ENCODE data around the gene FIGN. TPM values are rescaled to one million over a fixed set of nuclear protein-coding genes. Genes with fewer than 3 reads are reported as not detected.

The FIGN gene
- polyA plus RNA-seq, 1 experiment: 2.4 TPM

- CTCF ChIA-PET: no interaction called here
- POLR2A ChIA-PET: no interaction called here
- Histone ChIP-seq H3K27me3 (ENCODE audit: control insufficient read depth, insufficient read depth, low read length) (peaks cover 1% of the 10 kb centered on the region), H3K36me3 (ENCODE audit: control insufficient read depth, insufficient read depth, low read length) (no peaks in the 10 kb centered on the region), H3K4me3 (ENCODE audit: low read depth, low read length) (no peak overlapping the region)
- DNase-seq (ENCODE audit: low read depth): no peak
- TF ChIP-seq CTCF (IDR thresholded peaks at IDR 0.05; ENCODE audit: insufficient read depth, low read depth, low read length): no peak
These were observed 17.9 kb upstream of the FIGN start for GRCh38 chr2:163753726-163754125.

GRCh38 chr2:163752267-163752666 is 16.5 kb upstream of the FIGN start:
- TF ChIP-seq CTCF (IDR thresholded peaks at IDR 0.05; ENCODE audit: insufficient read depth, low read depth, low read length): no peak
- peaks cover 1% of the 10 kb centered on the region for H3K27me3 ChIP-seq (ENCODE audit: control insufficient read depth, insufficient read depth, low read length)
- POLR2A ChIA-PET: no interaction called here
- no peak for DNase-seq (ENCODE audit: low read depth)
- CTCF ChIA-PET: interaction anchor here (1.0 kb wide), 1 partner anchor 10 kb away, joined by 4 read pairs; no protein-coding TSS in a partner anchor
- no peaks in the 10 kb centered on the region for H3K36me3 ChIP-seq (ENCODE audit: control insufficient read depth, insufficient read depth, low read length)
- no peak overlapping the region for H3K4me3 ChIP-seq (ENCODE audit: low read depth, low read length)

GRCh38 chr2:163751696-163752095 is 15.9 kb upstream of the FIGN start:
- POLR2A ChIA-PET: no interaction called here
- H3K36me3 ChIP-seq (ENCODE audit: control insufficient read depth, insufficient read depth, low read length): no peaks in the 10 kb centered on the region
- DNase-seq (ENCODE audit: low read depth): no peak
- CTCF ChIA-PET: interaction anchor here (1.0 kb wide), 1 partner anchor 9 kb away, joined by 4 read pairs; no protein-coding TSS in a partner anchor
- peaks cover 1% of the 10 kb centered on the region for H3K27me3 ChIP-seq (ENCODE audit: control insufficient read depth, insufficient read depth, low read length)
- no peak overlapping the region for H3K4me3 ChIP-seq (ENCODE audit: low read depth, low read length)
- no peak for TF ChIP-seq CTCF (IDR thresholded peaks at IDR 0.05; ENCODE audit: insufficient read depth, low read depth, low read length)

GRCh38 chr2:163748420-163748819 is 12.6 kb upstream of the FIGN start:
- no peaks in the 10 kb centered on the region for H3K36me3 ChIP-seq (ENCODE audit: control insufficient read depth, insufficient read depth, low read length)
- POLR2A ChIA-PET: no interaction called here
- no peak overlapping the region for H3K4me3 ChIP-seq (ENCODE audit: low read depth, low read length)
- no peak for DNase-seq (ENCODE audit: low read depth)
- CTCF ChIA-PET: no interaction called here
- TF ChIP-seq CTCF (IDR thresholded peaks at IDR 0.05; ENCODE audit: insufficient read depth, low read depth, low read length): no peak
- no peaks in the 10 kb centered on the region; the same call in none of the 2 replicates for H3K27me3 ChIP-seq (ENCODE audit: control insufficient read depth, insufficient read depth, low read length)

- H3K36me3 ChIP-seq (ENCODE audit: control insufficient read depth, insufficient read depth, low read length): no peaks in the 10 kb centered on the region
- no peak for TF ChIP-seq CTCF (IDR thresholded peaks at IDR 0.05; ENCODE audit: insufficient read depth, low read depth, low read length)
- ChIA-PET POLR2A (no interaction called here), CTCF (interaction anchor here (0.5 kb wide), 1 partner anchor 59 kb away, joined by 3 read pairs; no protein-coding TSS in a partner anchor)
- no peak overlapping the region for H3K4me3 ChIP-seq (ENCODE audit: low read depth, low read length)
- no peak for DNase-seq (ENCODE audit: low read depth)
- H3K27me3 ChIP-seq (ENCODE audit: control insufficient read depth, insufficient read depth, low read length): peaks cover 2% of the 10 kb centered on the region; the same call in 1 of the 2 replicates
These were observed 5.6 kb upstream of the FIGN start for GRCh38 chr2:163741435-163741834.

Measured in BJ (cell line).